Transverse colon (tissue), 4 donors: Measurements from ENCODE around the gene CCL2. TPM values are rescaled to one million over a fixed set of nuclear protein-coding genes. Genes with fewer than 3 reads are reported as not detected.

Experiments
- DNase-seq: peaks from one replicate; pipeline ENCODE4 v3.0.0-alpha.2; 2019
- H3K27ac ChIP-seq, 4 donors: fragments of 200-600 bp; sonication (generic); 2 replicates each; pipeline ENCODE4 v1.5.1; 2016 to 2018; ENCODE audit warnings: inconsistent platforms in 4 of 4
- H3K27me3 ChIP-seq: fragments of 200-600 bp; sonication (generic); 2 replicates; pipeline ENCODE4 v1.5.1; 2017; ENCODE audit warnings: inconsistent platforms
- H3K36me3 ChIP-seq, 4 donors: fragments of 200-600 bp; sonication (generic); 2 replicates each; pipeline ENCODE4 v1.5.1; 2017 to 2019; ENCODE audit warnings: inconsistent platforms in 4 of 4
- H3K4me1 ChIP-seq, 4 donors: fragments of 200-600 bp; sonication (generic); 2 replicates each; pipeline ENCODE4 v1.5.1; 2017 to 2020; ENCODE audit warnings: inconsistent platforms in 4 of 4
- H3K4me3 ChIP-seq, 4 donors: fragments of 200-600 bp; sonication (generic); 1 replicate in 1 of 4; 2 replicates in 3 of 4; pipeline versions ENCODE4 v1.5.1 to v1.6.1; 2017 to 2019; ENCODE audit warnings: inconsistent platforms in 4 of 4
- H3K9me3 ChIP-seq, 2 donors: fragments of 200-600 bp; sonication (generic); 2 replicates each; pipeline ENCODE4 v1.5.1; 2017 to 2019; ENCODE audit warnings: inconsistent platforms in 2 of 2
- EP300 ChIP-seq: sonication (generic); formaldehyde crosslinking; IDR thresholded peaks from one replicate; pipeline ENCODE4 v1.6.1; 2017; ENCODE audit warnings: antibody characterized with exemption, low read depth
- POLR2A ChIP-seq: fragments of 450-650 bp; IDR thresholded peaks from one replicate; pipeline ENCODE4 v1.6.1; 2016; ENCODE audit warnings: antibody characterized with exemption, mild to moderate bottlenecking, moderate library complexity
- POLR2AphosphoS5 ChIP-seq, 3 donors: sonication (generic); formaldehyde crosslinking; IDR thresholded peaks; one replicate each; pipeline ENCODE4 v1.6.1; 2016; ENCODE audit warnings: antibody characterized with exemption in 3 of 3
- WGBS, 2 donors: methylation state at CpG; one replicate each; pipeline ENCODE4 v1.1.5; 2018; ENCODE audit warnings: low coverage in 1 of 2; 5-methylcytosine and 5-hydroxymethylcytosine counted together
- in situ Hi-C, 4 donors: fragments of 200-750 bp; cut with MboI; loops; one replicate each; pipeline versions ENCODE4 v1.15.0 to v1.15.1; 2017; ENCODE audit warnings: low sequenced_read_pairs in 3 of 4, low pct_ligation_motif_present in 1 of 4, low pct_unique_long_range_greater_than_20kb in 1 of 4
- intact Hi-C: fragments of 100-400 bp; cut with DNase I; formaldehyde crosslinking; loops from one replicate; pipeline ENCODE4 v1.15.1; 2023; ENCODE audit warnings: low total_unique reads
- total RNA-seq, 4 donors: library from RNA; depleted of rRNA; stranded (reverse); fragments of >200 nt; gene quantifications; one replicate each; pipeline ENCODE4 v1.1.0, GENCODE V29; 2016
- TF ChIP-seq, protein P1 (sequence below), 5 experiments: fragments of 200-600 bp in 3 of 5; fragments of 450-650 bp in 2 of 5; sonication (generic) in 3 of 5; IDR thresholded peaks; 1 replicate in 2 of 5; 2 replicates in 3 of 5; pipeline ENCODE4 v1.5.1; 2016 to 2017; ENCODE audit warnings: antibody characterized with exemption in 5 of 5, inconsistent platforms in 3 of 5, mild to moderate bottlenecking in 2 of 5, moderate library complexity in 1 of 5

The CCL2 gene
- total RNA-seq, 4 donors from 2014 or later, result 9.1 to 147 (median 77.6) TPM

DNA sequence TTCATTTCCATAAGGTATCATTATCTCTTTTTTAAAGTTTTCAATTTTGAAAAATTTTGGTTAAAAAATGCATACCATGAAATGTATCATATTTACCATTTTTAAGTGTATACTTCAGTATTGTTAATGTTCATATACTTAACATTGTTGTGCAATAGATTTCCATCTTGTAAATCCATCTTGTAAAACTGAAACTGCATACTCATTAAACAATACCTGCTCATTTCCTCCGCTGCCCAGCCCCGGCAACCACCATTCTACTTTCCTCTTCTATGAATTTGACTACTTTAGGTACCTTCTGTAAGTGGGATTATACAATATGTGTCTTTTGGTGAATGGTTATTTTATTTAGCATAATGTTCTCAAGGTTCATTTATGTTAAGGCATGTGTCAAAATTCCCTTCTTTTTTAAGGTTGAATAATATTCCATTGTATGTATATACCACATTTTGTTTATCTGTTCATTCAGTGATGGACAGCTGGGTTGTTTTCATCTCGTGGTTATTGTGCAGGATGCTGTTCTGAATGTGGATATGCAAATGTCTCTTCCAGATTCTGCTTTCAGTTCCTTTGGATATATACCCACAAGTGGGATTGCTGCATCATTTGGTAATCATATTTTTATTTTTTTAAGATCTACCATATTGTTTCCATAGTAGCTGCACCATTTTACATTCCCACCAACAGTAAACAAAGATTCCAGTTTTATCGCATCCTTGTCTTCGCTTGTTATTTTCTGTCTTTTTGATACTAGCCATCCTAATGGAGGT, 6.7 kb downstream of the CCL2 start:
- DNase-seq, result no peak

DNA sequence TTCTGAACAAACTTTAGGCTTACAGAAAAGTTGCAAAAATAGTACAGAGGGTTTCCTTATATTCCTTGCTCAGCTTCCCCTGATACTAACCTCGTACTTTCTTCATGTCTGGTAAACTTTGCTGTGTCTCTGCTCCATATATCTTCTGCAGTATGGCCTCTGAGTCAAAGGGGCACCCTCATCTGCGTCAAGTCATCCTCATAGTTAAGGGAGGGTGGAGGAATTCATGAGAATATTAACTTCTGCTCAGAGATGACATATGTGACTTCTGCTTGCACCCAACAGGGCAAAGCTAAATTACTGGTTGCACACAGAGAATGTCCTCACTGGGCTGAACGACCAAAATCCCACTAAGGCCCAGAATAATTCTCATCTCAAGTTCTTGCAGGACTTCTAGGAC, 10.6 kb downstream of the CCL2 start:
- in situ Hi-C loops, result no loop called here

More for the DNA sequence above, 6.7 kb downstream of the CCL2 start:
- no peaks in the 10 kb centered on the region for H3K36me3 ChIP-seq
- H3K4me3 ChIP-seq, result no peak overlapping the region
- intact Hi-C loops, result no loop called here
- H3K27me3 ChIP-seq, result no peaks in the 10 kb centered on the region
- in situ Hi-C loops, result no loop called here
- H3K27ac ChIP-seq, result no peak overlapping the region
- TF ChIP-seq POLR2A, result no peak
- TF ChIP-seq, protein P1, sequence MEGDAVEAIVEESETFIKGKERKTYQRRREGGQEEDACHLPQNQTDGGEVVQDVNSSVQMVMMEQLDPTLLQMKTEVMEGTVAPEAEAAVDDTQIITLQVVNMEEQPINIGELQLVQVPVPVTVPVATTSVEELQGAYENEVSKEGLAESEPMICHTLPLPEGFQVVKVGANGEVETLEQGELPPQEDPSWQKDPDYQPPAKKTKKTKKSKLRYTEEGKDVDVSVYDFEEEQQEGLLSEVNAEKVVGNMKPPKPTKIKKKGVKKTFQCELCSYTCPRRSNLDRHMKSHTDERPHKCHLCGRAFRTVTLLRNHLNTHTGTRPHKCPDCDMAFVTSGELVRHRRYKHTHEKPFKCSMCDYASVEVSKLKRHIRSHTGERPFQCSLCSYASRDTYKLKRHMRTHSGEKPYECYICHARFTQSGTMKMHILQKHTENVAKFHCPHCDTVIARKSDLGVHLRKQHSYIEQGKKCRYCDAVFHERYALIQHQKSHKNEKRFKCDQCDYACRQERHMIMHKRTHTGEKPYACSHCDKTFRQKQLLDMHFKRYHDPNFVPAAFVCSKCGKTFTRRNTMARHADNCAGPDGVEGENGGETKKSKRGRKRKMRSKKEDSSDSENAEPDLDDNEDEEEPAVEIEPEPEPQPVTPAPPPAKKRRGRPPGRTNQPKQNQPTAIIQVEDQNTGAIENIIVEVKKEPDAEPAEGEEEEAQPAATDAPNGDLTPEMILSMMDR (IDR thresholded peaks at IDR 0.05), result no peak
- TF ChIP-seq EP300, result no peak
- no peak for TF ChIP-seq POLR2AphosphoS5 (IDR thresholded peaks at IDR 0.05)
- WGBS, 2 donors, result 67 to 73% methylated on average over 5 of the region's 5 CpGs
- H3K9me3 ChIP-seq, result no peaks in the 10 kb centered on the region
- no peaks in the 10 kb centered on the region for H3K4me1 ChIP-seq

DNA sequence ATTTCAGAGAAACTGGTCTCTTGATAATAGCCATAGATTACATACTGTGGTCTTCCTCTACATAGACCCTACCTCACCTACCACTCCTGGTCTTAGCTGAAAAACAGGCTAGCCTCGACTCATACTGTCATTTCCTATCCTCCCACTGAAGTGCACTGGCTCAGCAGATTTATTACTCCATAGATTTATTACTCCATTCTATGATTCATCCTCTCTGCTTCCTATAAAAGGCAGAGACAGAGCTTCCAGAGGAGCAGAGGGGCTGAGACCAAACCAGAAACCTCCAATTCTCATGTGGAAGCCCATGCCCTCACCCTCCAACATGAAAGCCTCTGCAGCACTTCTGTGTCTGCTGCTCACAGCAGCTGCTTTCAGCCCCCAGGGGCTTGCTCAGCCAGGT, 14.9 kb downstream of the CCL2 start, which contains the start of gene CCL7:
TSS of gene CCL7 (plus strand) at position 253 of the 400 bp plus-strand sequence. CDS start at position 323, 70 bp downstream.
- H3K36me3 ChIP-seq, result no peaks in the 10 kb centered on the region
- no peak within 1 kb of the TSS for H3K27ac ChIP-seq
- no peak for DNase-seq
- in situ Hi-C loops, result no loop called here
- H3K27me3 ChIP-seq, result no peaks in the 10 kb centered on the region
- H3K4me1 ChIP-seq, result no peaks in the 10 kb centered on the region
- 0 to 5% methylated on average over 1 of the region's 1 CpG for WGBS, 2 donors
- TF ChIP-seq POLR2A, result no peak
- no peak for TF ChIP-seq POLR2AphosphoS5 (IDR thresholded peaks at IDR 0.05)
- TF ChIP-seq EP300, result no peak
- TF ChIP-seq, protein P1 (IDR thresholded peaks at IDR 0.05), result no peak
- intact Hi-C loops, result no loop called here
- no peak within 1 kb of the TSS for H3K4me3 ChIP-seq
- H3K9me3 ChIP-seq, result no peaks in the 10 kb centered on the region

More for the DNA sequence above, 10.6 kb downstream of the CCL2 start:
- TF ChIP-seq POLR2AphosphoS5 (IDR thresholded peaks at IDR 0.05) (no peak), POLR2A (no peak)
- TF ChIP-seq, protein P1 (IDR thresholded peaks at IDR 0.05), result no peak
- H3K4me3 ChIP-seq, result no peak overlapping the region
- no peaks in the 10 kb centered on the region for H3K27me3 ChIP-seq
- no peaks in the 10 kb centered on the region for H3K4me1 ChIP-seq
- no peak for DNase-seq
- no peaks in the 10 kb centered on the region for H3K36me3 ChIP-seq
- H3K9me3 ChIP-seq, result no peaks in the 10 kb centered on the region
- intact Hi-C loops, result no loop called here
- 31 to 43% methylated on average over 2 to 3 of the region's 3 CpGs for WGBS, 2 donors
- no peak overlapping the region for H3K27ac ChIP-seq

DNA sequence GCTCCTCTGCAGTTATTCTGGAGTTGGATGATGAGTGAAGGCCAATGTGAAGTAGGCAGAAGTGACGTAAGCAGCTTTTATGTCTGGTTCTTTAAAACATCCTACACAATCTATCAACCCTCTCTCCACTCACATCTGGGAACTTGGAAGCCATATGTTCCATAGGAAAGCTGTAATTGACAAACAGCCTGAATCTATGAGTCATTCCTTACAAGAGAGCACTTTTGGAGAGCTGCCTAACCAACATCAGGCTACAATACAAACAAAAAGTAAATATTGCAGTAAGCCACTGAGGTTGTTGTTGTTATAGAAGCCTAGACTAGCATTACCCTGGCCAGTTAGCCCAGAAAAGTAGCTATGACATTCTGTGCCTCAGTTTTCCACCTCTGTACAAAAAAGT, 20.8 kb downstream of the CCL2 start:
- Histone ChIP-seq H3K27me3 (no peaks in the 10 kb centered on the region), H3K27ac (no peak overlapping the region), H3K4me3 (no peak overlapping the region), H3K4me1 (no peaks in the 10 kb centered on the region), H3K9me3 (no peaks in the 10 kb centered on the region), H3K36me3 (no peaks in the 10 kb centered on the region)
- WGBS, 2 donors, result 0 to 23% methylated on average over 1 of the region's 1 CpG
- intact Hi-C loops, result no loop called here
- peak in 1 of 3 donors; percentile 7 for TF ChIP-seq POLR2AphosphoS5 (IDR thresholded peaks at IDR 0.05)
- TF ChIP-seq EP300, result no peak
- DNase-seq, result no peak
- in situ Hi-C loops, result no loop called here
